ENCODE measurements around the gene FAM20C.
"Not testable (repeated sequence)": the region's sequence is repeated elsewhere in the genome, so short reads cannot be mapped to it uniquely, and the experiment has no call there.

FAM20C gene

DNA sequence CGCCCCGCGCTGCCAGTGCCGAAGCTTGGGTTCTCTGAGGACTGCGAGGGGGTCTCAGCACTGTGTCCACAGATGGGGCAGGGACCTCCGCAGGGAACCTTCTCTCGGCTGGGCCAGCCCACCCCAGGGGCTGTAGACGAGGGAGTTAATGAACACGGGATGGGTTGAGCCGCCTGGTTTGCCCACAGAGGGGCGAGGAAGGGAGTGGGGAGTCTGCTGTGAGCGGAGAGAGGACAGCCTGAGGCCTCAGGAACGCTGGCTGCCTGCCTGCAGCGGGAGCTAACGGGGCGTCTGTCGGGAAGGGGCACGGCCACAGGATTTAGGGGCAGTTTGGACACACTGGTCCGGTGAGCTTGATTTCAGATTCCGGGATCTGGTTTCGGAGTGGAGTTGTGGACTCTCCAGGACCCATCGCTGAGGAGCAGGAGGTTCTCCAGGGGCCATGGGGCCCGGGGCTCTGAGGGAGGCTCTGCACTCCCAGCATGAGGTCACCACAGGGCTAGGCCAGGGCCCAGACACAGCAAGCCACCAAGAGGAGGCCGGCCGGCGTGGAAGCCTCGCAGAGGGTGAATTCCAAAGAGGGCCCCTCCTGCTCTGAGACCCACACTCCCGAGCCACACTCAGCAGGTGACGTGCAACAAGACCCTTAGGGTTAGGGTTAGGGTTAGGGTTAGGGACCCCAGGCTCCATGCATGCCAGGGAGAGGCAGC is 19.0 kb upstream of the FAM20C start:
- no peak for DNase-seq (ENCODE audit: low read depth in 2 of 2, low spot score in 1 of 2)

DNA sequence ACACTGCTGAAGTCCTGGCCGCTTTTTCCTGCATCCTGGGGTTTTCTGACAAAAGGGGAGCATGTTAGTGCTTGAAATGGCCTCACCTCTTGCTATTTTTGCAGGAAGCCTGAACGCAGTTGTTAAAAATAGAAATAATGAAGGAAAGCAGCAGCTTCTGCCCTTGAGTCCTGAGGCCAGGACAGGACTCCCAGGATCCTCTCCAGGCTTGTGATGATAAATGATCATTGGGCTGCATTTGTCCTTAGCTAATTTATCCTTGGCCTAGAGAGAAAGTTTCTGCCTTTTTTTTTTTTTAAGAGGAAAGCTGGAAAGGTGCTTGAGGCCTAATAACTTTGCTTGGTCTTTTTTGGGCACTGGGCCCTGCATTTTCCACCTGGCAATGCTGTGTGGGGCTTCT is 17.7 kb upstream of the FAM20C start:
- DNase-seq (ENCODE audit: low read depth in 2 of 2, low spot score in 1 of 2): no peak

DNA sequence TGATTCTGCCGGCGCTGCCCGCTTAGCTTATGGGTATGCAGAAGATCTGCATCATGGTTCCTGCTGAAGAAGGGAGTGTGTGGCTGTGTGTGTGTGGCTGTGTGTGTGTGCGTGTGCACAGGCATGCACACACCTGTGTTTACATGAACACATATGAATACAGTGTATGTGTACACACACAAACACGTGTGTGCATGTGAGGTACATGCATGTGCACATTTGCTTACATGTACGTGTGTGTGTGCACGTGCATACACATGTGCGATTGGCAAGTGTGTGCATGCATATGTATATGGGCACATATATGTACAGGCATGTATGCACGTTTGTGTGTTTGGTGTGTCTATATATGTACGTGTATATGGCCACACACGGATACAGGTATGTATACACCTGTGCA is 16.4 kb upstream of the FAM20C start:
- DNase-seq (ENCODE audit: low read depth in 2 of 2, low spot score in 1 of 2): no peak

DNA sequence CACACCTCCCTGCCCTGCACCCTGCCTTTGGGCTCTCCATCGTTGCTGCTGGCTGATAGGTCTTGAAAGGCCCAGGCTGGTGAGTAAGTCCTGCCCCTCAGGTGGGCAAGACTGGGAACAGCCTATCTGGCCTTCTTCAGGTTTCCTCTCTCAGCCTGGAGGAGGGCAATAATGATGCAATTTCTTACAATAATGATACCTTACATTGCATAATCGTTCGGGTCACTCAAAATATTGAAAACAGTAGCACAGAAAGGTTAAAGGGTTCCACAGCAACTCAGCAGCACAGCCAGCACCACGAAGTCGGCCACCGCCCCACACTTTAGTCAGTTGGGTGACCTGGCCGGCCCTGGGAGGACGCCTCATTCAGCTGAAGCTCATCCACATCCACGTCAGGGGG is 16.0 kb upstream of the FAM20C start:
- no peak for DNase-seq (ENCODE audit: low read depth in 2 of 2, low spot score in 1 of 2)

DNA sequence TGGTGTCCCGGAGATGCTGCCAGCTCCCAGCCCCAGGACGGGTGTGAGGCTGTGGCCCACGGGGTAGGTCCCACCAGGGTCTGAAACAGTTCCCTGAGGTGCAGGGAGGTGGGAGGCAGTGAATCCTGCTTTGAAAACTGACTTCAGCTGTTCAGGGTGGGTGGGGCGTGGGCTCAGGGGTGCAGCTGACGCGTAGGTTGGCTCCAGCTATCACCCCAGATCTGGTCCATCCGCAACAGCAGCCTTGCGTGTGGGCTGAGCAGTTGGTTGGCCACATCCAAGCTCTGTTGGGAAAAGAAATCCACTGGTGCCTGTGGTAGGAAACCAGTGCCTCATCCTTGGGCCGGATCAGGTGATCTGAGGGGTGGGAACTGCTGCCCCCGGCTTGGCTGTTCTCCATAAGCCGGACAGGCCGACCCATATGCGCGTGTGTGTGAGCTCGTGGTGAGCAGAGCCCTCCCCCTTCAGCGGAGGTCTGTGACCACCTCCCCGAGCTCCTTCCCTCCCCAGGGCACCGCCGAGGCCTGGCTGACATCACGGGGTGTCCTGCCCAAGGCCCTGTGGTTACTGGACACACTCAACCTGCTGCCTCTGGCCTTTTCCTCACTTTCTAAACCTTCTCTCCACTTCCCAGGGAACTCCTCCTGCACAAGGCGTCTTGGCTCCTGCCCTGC is 15.4 kb upstream of the FAM20C start:
- DNase-seq (ENCODE audit: low read depth in 2 of 2, low spot score in 1 of 2): no peak

DNA sequence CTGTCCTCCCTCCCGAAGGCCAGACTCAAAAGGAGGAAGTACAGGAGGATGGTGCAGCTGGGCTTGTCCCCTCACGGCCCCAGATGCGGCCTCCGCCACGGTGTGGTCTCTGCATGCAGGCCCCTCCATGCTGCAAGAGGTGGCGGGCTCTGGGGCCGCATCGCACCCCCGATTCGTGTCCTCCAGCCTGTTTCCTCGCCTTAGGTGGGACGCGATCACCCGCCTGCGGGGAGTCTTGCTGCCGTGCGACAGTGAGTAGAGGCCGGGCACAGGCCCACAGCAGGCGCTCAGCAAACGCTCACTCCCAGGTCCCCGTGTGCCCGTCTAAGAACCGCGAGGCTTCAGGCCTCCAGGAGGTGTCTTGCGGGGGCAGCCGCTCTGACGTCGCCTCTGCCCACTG is 13.9 kb upstream of the FAM20C start:
- DNase-seq (ENCODE audit: low read depth in 2 of 2, low spot score in 1 of 2): no peak

DNA sequence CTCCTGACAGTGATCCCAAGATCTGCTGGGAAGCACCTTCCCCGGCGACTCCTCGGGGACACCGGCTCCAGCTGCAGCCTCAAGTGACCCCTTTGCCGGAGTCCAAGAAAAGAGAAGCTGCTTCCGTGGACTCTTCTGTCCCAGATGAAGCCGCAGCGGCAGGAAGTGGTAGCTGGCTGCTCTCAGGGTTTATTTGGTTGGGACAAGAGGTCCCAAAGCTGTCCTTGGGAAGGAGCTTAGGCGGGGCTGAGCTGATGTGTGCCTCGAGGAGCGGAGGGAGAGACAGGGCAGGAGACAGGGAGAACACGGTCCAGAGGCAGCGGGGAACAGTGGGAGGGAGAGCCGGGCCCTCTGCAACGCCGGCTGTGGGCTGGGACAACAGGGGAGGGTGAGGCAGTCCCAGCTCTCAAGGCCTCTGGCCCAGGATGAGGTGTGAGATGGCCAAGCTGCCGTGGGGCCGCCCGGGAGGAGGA is 13.1 kb upstream of the FAM20C start:
- DNase-seq (ENCODE audit: low read depth in 2 of 2, low spot score in 1 of 2): no peak

DNA sequence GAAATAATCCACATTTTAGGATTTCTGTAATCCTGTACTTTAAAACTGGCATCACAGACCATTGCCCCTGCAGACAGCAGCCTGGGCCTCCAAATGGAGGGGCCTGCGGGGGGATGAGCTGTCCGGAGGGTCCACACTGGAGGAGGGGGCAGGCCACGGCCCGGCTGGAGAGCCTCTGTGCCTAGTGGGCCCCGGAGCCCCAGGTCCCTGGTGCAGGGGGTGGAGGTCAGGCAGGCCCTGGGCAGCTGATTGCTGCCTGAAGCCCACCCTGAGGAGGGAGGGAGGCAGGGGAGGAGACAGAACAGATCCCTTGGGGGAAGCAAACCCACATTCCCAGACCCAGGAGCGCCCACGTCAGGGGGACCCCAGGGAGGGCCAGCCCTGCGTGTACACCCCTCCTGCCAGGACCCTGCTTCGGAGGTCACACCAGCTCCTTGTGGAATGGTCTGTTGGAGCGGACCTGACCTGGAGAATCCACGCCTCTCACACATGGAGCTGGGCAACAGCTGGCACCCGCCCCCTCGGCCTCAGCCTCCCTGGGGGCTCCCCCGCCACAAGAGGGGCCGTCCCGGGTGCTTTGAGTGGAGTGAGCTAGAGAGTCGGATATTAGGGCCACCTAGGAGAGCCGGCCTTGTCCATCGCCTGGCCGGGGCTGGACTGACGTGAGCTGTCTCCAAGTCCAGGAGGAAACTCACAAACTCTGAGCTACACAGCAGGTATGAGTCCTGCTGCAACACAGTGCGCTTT is 12.2 kb upstream of the FAM20C start:
- no peak for DNase-seq (ENCODE audit: low read depth in 2 of 2, low spot score in 1 of 2)

DNA sequence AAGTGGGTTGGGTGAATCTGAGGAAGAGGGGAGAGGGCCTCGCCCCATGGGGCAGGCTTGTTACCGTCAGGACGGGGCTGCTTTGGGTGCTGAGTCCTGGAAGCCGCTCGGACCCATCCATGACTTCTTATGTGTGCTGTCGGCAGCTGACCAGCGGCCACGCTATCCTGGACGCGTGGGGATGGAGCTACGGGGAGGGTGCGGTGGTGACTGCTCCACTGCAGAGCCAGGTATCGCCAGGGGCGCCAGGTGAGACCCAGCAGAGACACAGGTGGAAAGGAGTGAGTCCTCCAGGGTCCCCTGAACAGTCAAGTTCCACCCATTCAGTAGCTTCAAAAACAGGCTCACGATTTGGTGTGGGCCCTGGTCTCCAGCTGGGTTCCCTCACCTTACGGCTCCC is 10.6 kb upstream of the FAM20C start:
- no peak for DNase-seq (ENCODE audit: low read depth in 2 of 2, low spot score in 1 of 2)

DNA sequence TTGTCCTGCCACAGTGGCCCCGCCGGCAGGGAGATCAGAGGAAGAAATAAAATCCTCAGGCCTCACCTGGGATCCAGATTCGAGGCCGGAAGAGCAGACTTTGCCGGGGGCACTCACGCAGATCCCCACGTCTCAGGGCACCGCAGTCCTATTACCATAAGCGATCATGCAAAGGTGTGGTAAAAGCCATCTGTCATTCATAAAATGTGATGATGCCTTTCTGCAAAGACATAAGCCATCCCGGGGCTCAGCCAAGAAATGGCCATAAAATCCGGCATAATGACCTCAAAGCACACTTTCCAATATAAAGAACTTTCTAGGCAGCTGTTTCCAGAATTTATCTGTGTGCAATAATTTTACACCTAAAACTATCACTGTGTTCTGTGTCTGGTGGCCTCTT is 9.9 kb upstream of the FAM20C start:
- DNase-seq (ENCODE audit: low read depth in 2 of 2, low spot score in 1 of 2): not testable (repeated sequence)

DNA sequence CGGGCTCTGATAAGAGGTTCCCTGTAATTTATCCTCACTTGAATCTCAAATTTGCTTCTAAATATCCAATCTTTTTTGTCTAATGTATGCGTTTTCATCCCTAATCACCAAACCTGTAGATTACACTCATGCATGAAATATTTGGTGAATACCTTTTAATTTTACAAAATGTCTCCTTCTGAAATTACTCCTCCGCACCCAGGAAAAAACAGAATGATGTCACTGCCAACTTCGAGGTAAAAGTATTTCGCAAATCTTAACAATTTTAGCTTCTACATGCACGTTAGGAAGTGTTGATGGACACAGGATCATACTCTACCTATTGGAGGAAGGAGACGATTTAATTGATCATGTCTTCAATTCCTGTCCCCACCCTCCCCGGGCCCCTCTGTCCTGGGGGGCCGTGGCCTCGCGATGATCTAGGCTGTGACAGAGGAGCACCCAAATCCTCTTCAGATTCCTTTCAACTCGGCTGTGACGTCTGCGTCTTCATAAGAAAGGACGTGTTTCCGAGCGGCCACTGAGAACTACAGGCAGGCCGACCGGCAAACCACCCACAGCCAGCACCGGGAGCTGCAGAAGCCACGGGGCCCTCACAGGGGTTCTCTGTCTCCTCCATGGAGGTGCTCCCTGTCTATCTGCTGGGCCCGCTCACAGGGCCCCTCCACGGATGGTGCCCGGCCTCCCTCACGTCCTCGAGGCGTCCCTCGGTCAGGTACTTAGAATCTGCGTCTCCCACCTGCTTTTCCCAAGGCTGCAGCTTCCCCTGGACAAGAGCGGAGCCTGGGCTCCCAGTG is 8.7 kb upstream of the FAM20C start:
- no peak for DNase-seq (ENCODE audit: low read depth in 2 of 2, low spot score in 1 of 2)

DNA sequence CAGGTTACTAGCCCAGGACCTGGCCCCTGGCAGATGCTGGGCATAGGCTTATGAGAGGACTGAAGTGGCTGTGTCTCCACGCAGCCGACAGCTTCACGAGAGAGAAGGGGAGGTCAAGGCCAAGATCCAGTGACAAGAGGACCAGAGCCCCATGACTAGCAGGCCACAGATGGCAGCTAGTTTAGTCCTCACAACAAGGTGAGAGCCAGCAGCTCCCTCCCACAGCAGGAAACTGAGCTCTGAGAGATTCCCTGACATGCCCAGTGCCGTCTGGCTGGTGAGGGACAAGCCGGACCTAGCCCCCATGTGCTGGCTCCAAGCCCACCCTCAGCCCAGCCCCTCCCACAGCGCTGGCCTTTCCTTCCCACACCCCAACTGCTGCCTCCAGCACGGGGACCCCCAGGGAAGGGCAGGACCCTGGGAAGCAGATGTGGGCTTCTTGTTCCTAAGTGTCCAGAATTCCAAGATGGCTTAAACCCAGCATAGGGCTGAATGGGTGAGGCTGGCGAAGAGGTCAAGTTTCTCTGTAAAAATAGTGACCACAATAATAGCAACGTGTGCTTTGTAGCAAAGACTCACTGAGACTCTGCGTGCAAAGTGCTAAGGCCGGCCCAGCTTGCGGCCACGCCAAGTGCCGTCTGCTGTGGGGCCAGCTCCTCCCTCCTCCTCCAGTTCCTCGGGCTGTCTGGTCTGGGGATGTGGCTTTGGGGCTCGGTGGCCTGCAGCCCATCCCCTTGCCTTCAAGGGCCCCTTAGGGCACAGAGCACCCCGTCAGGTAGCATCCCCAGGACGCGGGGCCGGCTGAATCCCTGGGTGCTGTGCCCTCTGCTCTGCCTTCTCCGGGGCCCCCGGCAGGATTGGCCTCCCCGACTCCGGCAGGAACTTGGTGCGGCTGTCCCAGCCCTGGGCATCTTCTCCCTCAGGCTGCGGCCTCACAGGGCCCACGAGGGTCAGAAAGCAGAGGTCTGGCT is 7.8 kb upstream of the FAM20C start:
- DNase-seq (ENCODE audit: low read depth in 2 of 2, low spot score in 1 of 2): no peak

DNA sequence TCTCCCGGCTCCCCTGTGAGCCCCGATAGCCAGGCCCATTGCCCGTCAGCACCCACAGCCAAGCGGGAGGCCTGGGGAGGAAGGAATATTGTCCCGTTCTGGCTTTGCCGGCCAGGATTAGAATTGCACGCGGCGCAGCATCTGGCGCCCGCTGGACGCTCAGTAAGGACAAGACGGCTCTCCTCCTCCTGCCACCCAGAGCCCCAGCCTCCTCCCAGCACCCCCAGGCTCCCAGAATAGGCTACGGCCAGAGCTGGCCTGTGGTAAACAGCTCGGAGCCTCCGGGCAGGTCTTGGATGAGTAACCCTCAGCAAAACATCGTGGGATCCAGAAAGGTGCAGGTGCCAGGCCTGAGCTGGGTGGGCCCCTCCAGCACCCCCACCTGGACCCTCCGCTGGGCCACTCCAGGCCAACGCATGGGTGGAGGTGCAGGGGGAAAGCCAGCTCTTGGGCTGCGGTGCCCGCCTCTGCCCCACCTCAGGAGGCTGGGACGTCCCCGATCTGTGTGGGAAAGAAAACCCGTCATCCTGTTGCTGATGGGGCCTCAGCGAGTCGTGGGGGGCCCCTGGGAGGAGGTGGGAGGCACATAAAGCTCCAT is 5.8 kb upstream of the FAM20C start:
- no peak for DNase-seq (ENCODE audit: low read depth in 2 of 2, low spot score in 1 of 2)

DNA sequence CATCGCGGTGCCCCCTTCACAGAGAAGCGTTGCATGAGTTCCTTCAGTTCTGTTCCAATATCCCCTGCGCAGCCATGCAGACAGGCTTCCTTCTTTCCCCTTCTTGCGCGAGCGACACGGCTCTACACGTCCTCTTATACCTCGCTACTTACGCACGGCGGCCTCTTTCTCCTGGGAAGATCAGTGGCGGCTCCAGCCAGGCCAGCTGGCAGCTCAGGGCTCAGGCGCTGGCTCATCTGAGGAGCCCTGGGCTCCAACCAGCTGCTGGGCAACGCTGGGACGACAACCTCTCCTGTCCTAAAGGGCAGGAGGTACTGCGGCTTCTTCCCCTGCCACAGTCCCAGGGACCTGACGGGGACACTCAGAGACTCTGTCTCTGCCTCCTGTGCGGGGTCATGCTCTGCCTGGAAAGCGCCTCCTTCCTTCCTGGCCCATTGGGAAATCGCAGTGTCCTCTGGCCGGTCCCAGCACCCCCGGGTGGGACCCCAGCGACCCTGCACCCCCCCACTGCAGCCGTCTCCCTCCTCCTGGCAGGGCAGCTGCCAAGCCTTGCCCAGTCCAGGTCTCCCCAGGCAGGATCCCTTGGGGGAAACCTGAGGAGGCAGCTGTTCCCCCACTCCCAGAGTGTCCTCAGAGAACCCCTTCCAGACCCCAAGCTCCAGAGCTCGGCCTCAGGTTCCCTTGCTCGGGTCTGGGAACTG is 5.0 kb upstream of the FAM20C start:
- DNase-seq (ENCODE audit: low read depth in 2 of 2, low spot score in 1 of 2): no peak

DNA sequence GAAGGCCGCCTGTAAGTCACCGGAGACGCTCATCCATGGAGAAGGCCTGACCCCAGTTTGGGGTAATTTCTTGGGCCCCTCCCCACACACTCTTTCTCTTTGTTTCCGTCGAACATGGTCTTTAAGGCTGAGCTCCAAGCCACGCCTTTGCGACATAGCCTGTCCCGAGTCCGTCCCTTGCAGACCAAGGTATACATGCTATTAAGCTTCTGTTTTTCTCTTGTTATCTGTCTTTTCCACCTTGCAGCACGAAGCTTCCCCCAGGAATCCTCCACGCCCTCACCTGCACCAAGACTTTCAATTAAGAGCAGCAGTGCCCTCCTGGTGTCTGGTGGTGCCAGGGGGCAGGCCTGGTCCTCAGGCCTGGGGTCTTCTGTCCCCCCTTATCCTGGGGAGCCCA is 4.2 kb upstream of the FAM20C start:
- DNase-seq (ENCODE audit: low read depth in 2 of 2, low spot score in 1 of 2): no peak

DNA sequence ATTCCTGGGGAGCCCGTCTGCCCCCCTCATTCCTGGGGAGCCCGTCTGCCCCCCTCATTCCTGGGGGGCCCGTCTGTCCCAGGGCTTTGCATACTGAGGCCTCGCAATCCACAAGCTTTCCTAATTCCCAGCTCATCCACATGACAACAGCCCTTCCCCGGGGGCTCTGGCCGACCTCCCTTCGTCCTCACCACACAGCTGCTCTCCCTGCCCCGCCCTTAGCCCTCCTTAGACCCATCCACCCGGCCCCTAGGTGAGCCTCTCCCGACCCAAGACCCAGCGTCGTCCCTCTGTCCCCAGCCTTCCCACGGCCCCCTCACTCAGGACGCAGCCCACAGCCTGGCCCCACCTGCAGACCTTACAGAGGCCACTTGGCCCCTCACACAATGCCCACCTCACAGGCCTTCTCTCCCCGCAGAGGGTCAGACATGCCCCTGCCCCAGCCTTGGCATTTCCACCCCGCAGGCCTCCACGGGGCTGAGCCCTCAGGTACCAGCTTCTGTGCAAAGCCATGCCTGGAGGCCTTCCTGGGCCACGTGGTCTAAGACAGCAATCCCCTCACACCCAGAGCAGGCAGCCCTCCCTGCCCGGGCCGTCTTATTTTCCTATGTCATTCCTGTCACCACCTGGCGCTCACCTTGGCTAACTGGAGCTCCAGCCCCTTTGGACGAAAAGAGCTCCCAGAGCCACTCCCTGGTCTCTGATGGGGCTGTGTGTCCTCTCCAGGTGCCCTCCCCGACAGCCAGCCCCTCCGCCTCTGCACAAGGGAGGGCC is 3.5 kb upstream of the FAM20C start:
- no peak for DNase-seq (ENCODE audit: low read depth in 2 of 2, low spot score in 1 of 2)

DNA sequence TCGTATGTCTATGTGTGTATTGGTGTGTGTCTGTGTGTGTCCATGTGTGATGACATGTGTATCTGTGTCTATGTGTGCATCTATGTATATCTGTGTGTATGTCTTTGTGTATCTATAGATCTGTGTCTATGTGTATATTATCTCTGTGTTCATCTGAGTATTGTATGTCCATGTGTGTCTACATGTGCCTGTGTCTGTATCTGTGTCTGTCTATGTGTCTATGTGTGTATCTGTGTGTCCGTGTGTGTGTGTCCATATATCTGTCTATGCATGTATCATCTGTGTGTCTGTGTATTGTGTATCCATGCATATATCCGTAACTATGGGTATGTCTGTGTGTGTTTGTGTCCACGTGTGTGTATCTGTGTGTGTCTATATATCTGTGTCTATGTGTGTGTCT is 2.7 kb upstream of the FAM20C start:
- DNase-seq (ENCODE audit: low read depth in 2 of 2, low spot score in 1 of 2): no peak

DNA sequence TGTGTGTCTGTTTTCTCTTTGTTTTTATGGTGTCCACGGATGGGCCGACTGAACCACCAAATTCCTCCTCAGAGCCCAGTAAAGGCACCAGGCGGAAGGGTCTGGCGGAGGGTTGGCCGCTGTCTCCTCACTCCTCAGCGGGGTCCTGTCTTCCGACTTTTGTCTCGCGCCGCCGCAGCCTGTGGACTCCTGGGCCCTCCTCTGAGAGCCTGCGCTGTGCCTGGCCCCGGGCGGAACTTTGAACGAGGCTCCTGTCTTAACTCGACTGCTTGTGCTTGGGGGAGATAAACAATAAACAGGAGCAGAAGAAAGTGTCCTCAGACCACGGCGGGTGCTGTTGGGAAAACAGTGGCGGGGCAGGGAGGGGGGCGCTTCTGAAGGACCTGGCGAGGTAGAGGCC is 2.2 kb upstream of the FAM20C start:
- no peak for DNase-seq (ENCODE audit: low read depth in 2 of 2, low spot score in 1 of 2)
